Measurements from ENCODE around the gene YTHDF2.
A peak's percentile ranks its signal among the peaks of the same experiment; 100 is the strongest.
"Not testable (repeated sequence)": the region's sequence is repeated elsewhere in the genome, so short reads cannot be mapped to it uniquely, and the experiment has no call there.

YTHDF2 gene

GRCh38 chr1:28759257-28759656, 22.5 kb downstream of the YTHDF2 start:
- no peak for DNase-seq (ENCODE audit: low read depth in 2 of 2)

- no peak for DNase-seq (ENCODE audit: low read depth in 2 of 2)
These were observed 24.4 kb downstream of the YTHDF2 start for GRCh38 chr1:28761189-28761588.

GRCh38 chr1:28766532-28767183, 29.9 kb downstream of the YTHDF2 start:
- DNase-seq (ENCODE audit: low read depth in 2 of 2) = no peak

GRCh38 chr1:28770601-28771165, 33.9 kb downstream of the YTHDF2 start:
- DNase-seq (ENCODE audit: low read depth in 2 of 2) = no peak

- not testable (repeated sequence) for DNase-seq (ENCODE audit: low read depth in 2 of 2)
These were observed 35.2 kb downstream of the YTHDF2 start for GRCh38 chr1:28771921-28772320.

- no peak for DNase-seq (ENCODE audit: low read depth in 2 of 2)
These were observed 36.4 kb downstream of the YTHDF2 start for GRCh38 chr1:28773105-28773504.

- DNase-seq (ENCODE audit: low read depth in 2 of 2) = peak; percentile 35 to 48
These were observed 38.6 kb downstream of the YTHDF2 start for GRCh38 chr1:28775121-28775942.

- DNase-seq (ENCODE audit: low read depth in 2 of 2) = no peak
These were observed 39.6 kb downstream of the YTHDF2 start for GRCh38 chr1:28776341-28776740.

GRCh38 chr1:28778021-28778420, 41.3 kb downstream of the YTHDF2 start:
- no peak for DNase-seq (ENCODE audit: low read depth in 2 of 2)

- no peak for DNase-seq (ENCODE audit: low read depth in 2 of 2)
These were observed 43.1 kb downstream of the YTHDF2 start for GRCh38 chr1:28779751-28780408.

GRCh38 chr1:28781305-28781704, 44.6 kb downstream of the YTHDF2 start:
- no peak for DNase-seq (ENCODE audit: low read depth in 2 of 2)

GRCh38 chr1:28782011-28782410, 45.3 kb downstream of the YTHDF2 start:
- no peak for DNase-seq (ENCODE audit: low read depth in 2 of 2)

GRCh38 chr1:28783363-28783762, 46.6 kb downstream of the YTHDF2 start:
- no peak for DNase-seq (ENCODE audit: low read depth in 2 of 2)

- DNase-seq (ENCODE audit: low read depth in 2 of 2) = no peak
These were observed 52.7 kb downstream of the YTHDF2 start for GRCh38 chr1:28789412-28789811.

- DNase-seq (ENCODE audit: low read depth in 2 of 2) = no peak
These were observed 53.1 kb downstream of the YTHDF2 start for GRCh38 chr1:28789816-28790215.

GRCh38 chr1:28790377-28791035, 53.8 kb downstream of the YTHDF2 start:
- no peak for DNase-seq (ENCODE audit: low read depth in 2 of 2)

- DNase-seq (ENCODE audit: low read depth in 2 of 2) = not testable (repeated sequence)
These were observed 55.2 kb downstream of the YTHDF2 start for GRCh38 chr1:28791929-28792328.

- no peak for DNase-seq (ENCODE audit: low read depth in 2 of 2)
These were observed 55.9 kb downstream of the YTHDF2 start for GRCh38 chr1:28792644-28793121.

- DNase-seq (ENCODE audit: low read depth in 2 of 2) = not testable (repeated sequence)
These were observed 57.8 kb downstream of the YTHDF2 start for GRCh38 chr1:28794582-28794981.

GRCh38 chr1:28796352-28797211, 59.8 kb downstream of the YTHDF2 start:
- no peak for DNase-seq (ENCODE audit: low read depth in 2 of 2)

- DNase-seq (ENCODE audit: low read depth in 2 of 2) = no peak
These were observed 63.6 kb downstream of the YTHDF2 start for GRCh38 chr1:28800324-28800723.

Data from stimulated activated CD8-positive, alpha-beta memory T cell treated with anti-CD3 and anti-CD28 coated beads, Interleukin-2, amount 100 ng/mL, for 1 hour (primary cell).